Ovary (tissue), 9 donors: ENCODE measurements around the gene SMCO4. TPM values are rescaled to one million over a fixed set of nuclear protein-coding genes. Genes with fewer than 3 reads are reported as not detected.

Source experiments
- DNase-seq, 5 donors: peaks; one replicate each; pipeline ENCODE4 v3.0.0-alpha.2; 2019 to 2020
- H3K27ac ChIP-seq, 2 donors: fragments of 200-600 bp; one replicate each; pipeline versions ENCODE4 v1.5.1 to v1.8.0; 2019 to 2022
- H3K27me3 ChIP-seq: fragments of 200-600 bp; one replicate; pipeline ENCODE4 v1.8.0; 2022
- H3K36me3 ChIP-seq: fragments of 200-600 bp; sonication (generic); one replicate; pipeline ENCODE4 v1.5.1; 2019
- H3K4me1 ChIP-seq: one replicate; pipeline ENCODE4 v1.8.1; 2013; ENCODE audit warnings: mild to moderate bottlenecking, moderate library complexity; ENCODE audit not compliant: insufficient read depth
- H3K4me3 ChIP-seq: fragments of 200-600 bp; sonication (generic); one replicate; pipeline ENCODE4 v1.5.1; 2017
- H3K9me3 ChIP-seq, 2 donors: fragments of 200-600 bp in 1 of 2; sonication (generic) in 1 of 2; one replicate each; pipeline versions ENCODE4 v1.5.1 to v1.8.1; 2013 to 2019; ENCODE audit warnings: mild to moderate bottlenecking in 1 of 2, moderate library complexity in 1 of 2
- CTCF ChIP-seq, 3 donors: fragments of 450-650 bp in 2 of 3; fragments of 200-600 bp in 1 of 3; IDR thresholded peaks; one replicate each; pipeline versions ENCODE4 v1.5.1 to v1.8.0; 2016 to 2022; ENCODE audit warnings: antibody characterized with exemption in 3 of 3, mild to moderate bottlenecking in 1 of 3
- EP300 ChIP-seq: sonication (generic); formaldehyde crosslinking; IDR thresholded peaks from one replicate; pipeline ENCODE4 v1.6.1; 2017; ENCODE audit warnings: antibody characterized with exemption
- POLR2A ChIP-seq: fragments of 450-650 bp; IDR thresholded peaks from one replicate; pipeline ENCODE4 v1.6.1; 2017; ENCODE audit warnings: antibody characterized with exemption, mild to moderate bottlenecking, moderate library complexity
- WGBS, 3 donors: extraction: QIAGEN DNeasy Blood & Tissue Kit in 1 of 3; methylation state at CpG; one replicate each; pipeline versions ENCODE4 v1.1.5 to v1.1.7; 2013 to 2017; 5-methylcytosine and 5-hydroxymethylcytosine counted together
- intact Hi-C, 4 donors: fragments of 100-400 bp; cut with DNase I; formaldehyde crosslinking; loops; one replicate each; pipeline versions ENCODE4 v1.11.0 to v1.15.1; 2022 to 2023
- polyA plus RNA-seq, 2 donors: library from polyadenylated mRNA; stranded (reverse); fragments of 200-250 nt in 1 of 2; fragments of 350-450 nt in 1 of 2; fragmentation: Illumina TruSeq in 1 of 2; extraction: RNeasy Lipid Tissue Mini Kit (QIAGEN cat#74804) in 1 of 2; gene quantifications; one replicate each; pipeline ENCODE4 v1.2.3, GENCODE V29; 2013 to 2014
- total RNA-seq, 7 donors: library from RNA; depleted of rRNA in 2 of 7; stranded (reverse); fragments of >200 nt in 2 of 7; fragmentation: NEBNext Ultra II Directional in 3 of 7; extraction: Animal tissue kit (Norgen Biotek cat#: 25700) in 3 of 7; gene quantifications; one replicate each; pipeline versions ENCODE4 v1.1.0 to v1.2.4, GENCODE V29; 2016 to 2023
- donor health status: DM: no; HTN: no; CAD: no; lungs with moderate emphysema.
- donor health status: DM: no; HTN: no; CAD: no.
- donor health status: Bipolar disorder and iron deficiency.
- donor health status: DM: yes; HTN: yes; CAD: no.
- donor health status: DM: no; HTN: no; CAD: no.
- donor health status: DM: yes; HTN: yes; CAD: no.

SMCO4 gene
- total and polyA plus RNA-seq, 9 donors = 10.8 to 52.7 (median 20.2) TPM

GRCh38 chr11:93525601-93526345, 17.4 kb downstream of the SMCO4 start:
- H3K27ac ChIP-seq = no peak overlapping the region
- intact Hi-C loops = no loop called here

GRCh38 chr11:93524858-93525257, 18.3 kb downstream of the SMCO4 start:
- Histone ChIP-seq H3K27me3 (no peaks in the 10 kb centered on the region), H3K4me1 (peaks cover 4% of the 10 kb centered on the region), H3K4me3 (no peak overlapping the region), H3K27ac (no peak overlapping the region), H3K36me3 (no peaks in the 10 kb centered on the region), H3K9me3 (no peaks in the 10 kb centered on the region)
- no peak for DNase-seq
- intact Hi-C loops = no loop called here
- TF ChIP-seq POLR2A (no peak), EP300 (no peak), CTCF (IDR thresholded peaks at IDR 0.05) (no peak)
- 86 to 96% (median 91%) methylated on average over 2 of the region's 2 CpGs for WGBS, 3 donors

More at GRCh38 chr11:93525601-93526345, 17.4 kb downstream of the SMCO4 start:
- H3K27me3 ChIP-seq = no peaks in the 10 kb centered on the region
- H3K4me3 ChIP-seq = no peak overlapping the region
- TF ChIP-seq POLR2A = no peak
- TF ChIP-seq EP300 = no peak
- TF ChIP-seq CTCF (IDR thresholded peaks at IDR 0.05) = no peak
- no peaks in the 10 kb centered on the region for H3K9me3 ChIP-seq
- DNase-seq = no peak
- no peaks in the 10 kb centered on the region for H3K36me3 ChIP-seq
- WGBS, 3 donors = 44 to 55% (median 50%) methylated on average over 7 of the region's 7 CpGs
- peaks cover 12% of the 10 kb centered on the region for H3K4me1 ChIP-seq

DNA sequence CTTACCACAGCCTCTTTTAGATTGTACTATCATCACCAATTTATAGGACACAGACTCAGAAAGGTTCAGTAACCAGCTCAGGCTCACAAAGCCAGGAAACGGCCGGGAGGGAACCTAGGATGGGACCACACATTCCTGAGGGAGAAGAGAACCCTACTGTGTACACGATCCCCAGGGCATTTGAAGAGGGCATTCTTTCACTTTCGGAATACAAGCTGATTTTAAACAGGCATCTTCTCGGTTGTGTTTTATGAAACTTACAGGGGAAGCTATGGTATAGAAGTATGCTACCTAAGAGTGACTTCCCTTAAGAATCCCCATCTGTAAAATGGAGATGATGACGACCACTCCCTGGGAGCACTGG, 19.0 kb downstream of the SMCO4 start:
- intact Hi-C loops = no loop called here
- Histone ChIP-seq H3K36me3 (no peaks in the 10 kb centered on the region), H3K4me1 (peaks cover 3% of the 10 kb centered on the region), H3K27me3 (no peaks in the 10 kb centered on the region), H3K4me3 (no peak overlapping the region), H3K27ac (no peak overlapping the region), H3K9me3 (no peaks in the 10 kb centered on the region)
- TF ChIP-seq EP300 = no peak
- TF ChIP-seq CTCF (IDR thresholded peaks at IDR 0.05) = no peak
- TF ChIP-seq POLR2A = no peak
- DNase-seq = no peak
- 68 to 78% (median 74%) methylated on average over 6 of the region's 6 CpGs for WGBS, 3 donors

- Histone ChIP-seq H3K27ac (no peak overlapping the region), H3K27me3 (no peaks in the 10 kb centered on the region), H3K9me3 (no peaks in the 10 kb centered on the region), H3K4me3 (no peak overlapping the region), H3K36me3 (no peaks in the 10 kb centered on the region), H3K4me1 (no peaks in the 10 kb centered on the region)
- DNase-seq = no peak
- WGBS, 3 donors = 83 to 91% (median 87%) methylated on average over 5 of the region's 5 CpGs
- TF ChIP-seq EP300 (no peak), POLR2A (no peak), CTCF (IDR thresholded peaks at IDR 0.05) (no peak)
- intact Hi-C loops = no loop called here
Observed at GRCh38 chr11:93520726-93521509, 22.3 kb downstream of the SMCO4 start.
